MG63 (cell line): Measurements from ENCODE around the gene HRH3. TPM values are rescaled to one million over a fixed set of nuclear protein-coding genes. Genes with fewer than 3 reads are reported as not detected.
A peak's percentile ranks its signal among the peaks of the same experiment; 100 is the strongest.

Experiments used
- DNase-seq: peaks from one replicate; pipeline ENCODE4 v3.0.0-alpha.2; 2020
- H3K27me3 ChIP-seq: fragments of 250-450 bp; sonication (Bioruptor Pico); 2 replicates; pipeline ENCODE4 v1.5.1; 2020; ENCODE audit warnings: mild to moderate bottlenecking, moderate library complexity
- H3K36me3 ChIP-seq: fragments of 250-450 bp; sonication (Bioruptor Pico); 2 replicates; pipeline ENCODE4 v1.5.1; 2020; ENCODE audit warnings: mild to moderate bottlenecking, moderate library complexity
- H3K4me3 ChIP-seq: fragments of 250-450 bp; sonication (Bioruptor Pico); 2 replicates; pipeline ENCODE4 v1.5.1; 2020; ENCODE audit warnings: mild to moderate bottlenecking, moderate library complexity
- H3K9me3 ChIP-seq: fragments of 250-450 bp; sonication (Bioruptor Pico); 2 replicates; pipeline ENCODE4 v1.5.1; 2020; ENCODE audit warnings: mild to moderate bottlenecking, moderate library complexity
- total RNA-seq: library from RNA; depleted of rRNA; stranded (reverse); fragments of >200 nt; shearing (Covaris generic); gene quantifications from 2 replicates; pipeline ENCODE4 v1.2.3, GENCODE V29; 2014; ENCODE audit warnings: low replicate concordance

The HRH3 gene
- total RNA-seq, 1 experiment from 2014 or later: not detected

- H3K36me3 ChIP-seq: peaks cover 12% of the 10 kb centered on the region; the same call in 1 of the 2 replicates
- no peaks in the 10 kb centered on the region for H3K9me3 ChIP-seq
- peak within 1 kb of the TSS; percentile 81 for H3K4me3 ChIP-seq
- no peaks in the 10 kb centered on the region for H3K27me3 ChIP-seq
- DNase-seq: peak; percentile 96
Observed at GRCh38 chr20:62182469-62183425, 37.3 kb downstream of the HRH3 start, which contains the start of gene MTG2. TSS of gene MTG2 (plus strand) at chr20:62183028. CDS start at chr20:62193421, 10,393 bp downstream.

GRCh38 chr20:62181808-62182207, 38.3 kb downstream of the HRH3 start:
- no peak for DNase-seq
- Histone ChIP-seq H3K36me3 (peaks cover 12% of the 10 kb centered on the region; the same call in 1 of the 2 replicates), H3K9me3 (no peaks in the 10 kb centered on the region), H3K27me3 (no peaks in the 10 kb centered on the region), H3K4me3 (peak overlapping the region; percentile 81)

DNA sequence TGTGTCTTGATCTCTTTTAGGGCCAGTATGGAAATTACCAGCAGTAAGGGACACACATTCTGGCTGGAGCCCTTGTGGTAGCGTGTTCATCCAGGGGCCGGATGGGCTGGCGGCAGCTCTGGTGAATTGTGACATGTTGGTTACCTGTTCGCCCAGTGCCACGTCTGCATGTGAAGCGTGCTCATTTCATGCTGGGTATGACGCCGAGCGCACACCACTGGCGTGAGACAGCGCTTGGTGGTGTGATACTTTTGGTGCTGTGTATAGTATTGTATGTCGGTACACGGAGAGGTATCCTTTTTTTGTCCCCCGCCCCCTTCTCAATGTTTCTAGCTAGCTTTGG, 40.9 kb downstream of the HRH3 start:
- DNase-seq: no peak
- H3K36me3 ChIP-seq: peaks cover 21% of the 10 kb centered on the region
- H3K9me3 ChIP-seq: no peaks in the 10 kb centered on the region
- H3K27me3 ChIP-seq: no peaks in the 10 kb centered on the region
- H3K4me3 ChIP-seq: no peak overlapping the region

GRCh38 chr20:62178316-62179161, 41.5 kb downstream of the HRH3 start:
- DNase-seq: no peak
- H3K9me3 ChIP-seq: no peaks in the 10 kb centered on the region
- peaks cover 22% of the 10 kb centered on the region for H3K36me3 ChIP-seq
- H3K27me3 ChIP-seq: no peaks in the 10 kb centered on the region
- no peak overlapping the region for H3K4me3 ChIP-seq

DNA sequence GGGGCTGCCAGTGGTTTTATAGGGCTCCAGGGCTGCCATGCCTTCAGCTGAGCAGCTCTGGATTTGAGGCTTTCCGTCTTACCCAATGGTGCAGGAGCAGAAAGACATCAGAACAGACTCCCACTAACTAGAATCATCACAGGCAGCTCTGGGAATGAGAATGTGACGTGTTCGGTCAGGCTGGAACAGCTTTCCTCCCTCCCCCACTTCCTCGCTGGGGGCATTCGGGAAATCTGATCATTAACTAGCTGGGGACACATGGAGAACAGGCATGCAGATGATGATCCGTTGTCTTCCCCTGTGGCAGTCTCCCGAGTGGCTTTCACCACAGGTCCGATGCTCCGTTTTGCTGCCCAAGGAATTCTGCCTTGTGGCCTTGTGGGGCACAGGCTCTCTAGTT, 42.8 kb downstream of the HRH3 start:
- Histone ChIP-seq H3K4me3 (no peak overlapping the region), H3K27me3 (no peaks in the 10 kb centered on the region), H3K9me3 (no peaks in the 10 kb centered on the region), H3K36me3 (peaks cover 27% of the 10 kb centered on the region)
- no peak for DNase-seq

DNA sequence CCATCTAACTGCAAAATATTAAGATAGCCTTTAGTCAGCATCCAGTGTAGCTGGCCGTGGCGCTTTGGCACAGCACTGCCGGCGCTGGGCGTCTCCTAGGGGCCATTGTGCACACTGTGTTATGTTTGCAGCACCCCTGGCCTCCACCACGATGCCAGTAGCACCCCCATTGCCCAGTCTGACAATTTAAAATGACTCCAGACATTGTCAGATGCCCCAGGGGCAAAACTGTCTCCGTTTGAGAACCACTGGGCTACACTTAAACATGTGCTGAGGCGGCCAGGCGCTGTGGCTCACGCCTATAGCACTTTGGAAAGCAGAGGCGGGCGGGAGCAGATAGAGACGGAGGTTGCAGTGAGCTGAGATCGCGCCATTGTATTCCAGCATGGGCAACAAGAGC, 43.2 kb downstream of the HRH3 start:
- Histone ChIP-seq H3K27me3 (no peaks in the 10 kb centered on the region), H3K4me3 (no peak overlapping the region), H3K36me3 (peaks cover 26% of the 10 kb centered on the region), H3K9me3 (no peaks in the 10 kb centered on the region)
- no peak for DNase-seq

DNA sequence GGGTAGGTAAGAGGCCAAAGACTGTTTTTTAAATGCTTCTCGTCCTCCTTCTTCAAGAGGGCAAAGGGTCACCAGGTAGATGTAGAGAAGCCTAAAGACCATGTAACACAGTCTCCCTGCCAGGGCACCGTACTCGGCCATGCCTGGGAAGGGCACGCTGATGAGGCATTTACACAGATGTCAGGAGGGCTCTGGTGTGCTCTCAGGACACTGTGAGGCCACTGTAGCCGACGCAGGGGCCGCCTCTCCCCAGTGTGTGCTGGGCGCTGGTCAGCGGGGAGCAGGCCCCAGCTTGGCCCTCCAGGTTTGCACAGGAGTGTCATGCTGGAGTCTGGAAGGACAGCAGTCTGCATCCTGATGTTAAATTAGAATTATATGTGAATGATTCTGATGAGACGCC, 44.4 kb downstream of the HRH3 start:
- H3K4me3 ChIP-seq: no peak overlapping the region
- no peak for DNase-seq
- H3K36me3 ChIP-seq: peaks cover 28% of the 10 kb centered on the region
- H3K27me3 ChIP-seq: no peaks in the 10 kb centered on the region
- no peaks in the 10 kb centered on the region for H3K9me3 ChIP-seq

- no peak for DNase-seq
- no peak overlapping the region for H3K4me3 ChIP-seq
- H3K9me3 ChIP-seq: no peaks in the 10 kb centered on the region
- no peaks in the 10 kb centered on the region for H3K27me3 ChIP-seq
- H3K36me3 ChIP-seq: peaks cover 28% of the 10 kb centered on the region
Observed at GRCh38 chr20:62174870-62175624, 45.0 kb downstream of the HRH3 start.

GRCh38 chr20:62174021-62174804, 45.9 kb downstream of the HRH3 start:
- Histone ChIP-seq H3K9me3 (no peaks in the 10 kb centered on the region), H3K36me3 (peaks cover 28% of the 10 kb centered on the region), H3K27me3 (no peaks in the 10 kb centered on the region), H3K4me3 (no peak overlapping the region)
- DNase-seq: no peak

DNA sequence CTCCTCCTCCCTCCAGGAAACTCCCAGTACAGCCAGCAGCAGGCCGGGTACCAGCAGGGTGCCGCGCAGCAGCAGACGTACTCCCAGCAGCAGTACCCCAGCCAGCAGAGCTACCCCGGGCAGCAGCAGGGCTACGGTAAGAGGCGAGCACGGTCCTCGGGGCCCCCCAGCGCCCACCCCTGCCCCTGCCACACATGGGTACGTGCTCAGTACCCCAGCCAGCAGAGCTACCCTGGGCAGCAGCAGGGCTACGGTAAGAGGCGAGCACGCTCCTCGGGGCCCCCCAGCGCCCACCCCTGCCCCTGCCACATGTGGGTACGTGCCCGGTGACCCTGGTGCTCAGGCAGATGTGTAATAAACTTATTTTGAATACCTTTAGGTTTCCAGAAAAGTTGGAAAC, 47.4 kb downstream of the HRH3 start:
- Histone ChIP-seq H3K4me3 (no peak overlapping the region), H3K27me3 (no peaks in the 10 kb centered on the region), H3K9me3 (no peaks in the 10 kb centered on the region), H3K36me3 (peaks cover 33% of the 10 kb centered on the region)
- no peak for DNase-seq

DNA sequence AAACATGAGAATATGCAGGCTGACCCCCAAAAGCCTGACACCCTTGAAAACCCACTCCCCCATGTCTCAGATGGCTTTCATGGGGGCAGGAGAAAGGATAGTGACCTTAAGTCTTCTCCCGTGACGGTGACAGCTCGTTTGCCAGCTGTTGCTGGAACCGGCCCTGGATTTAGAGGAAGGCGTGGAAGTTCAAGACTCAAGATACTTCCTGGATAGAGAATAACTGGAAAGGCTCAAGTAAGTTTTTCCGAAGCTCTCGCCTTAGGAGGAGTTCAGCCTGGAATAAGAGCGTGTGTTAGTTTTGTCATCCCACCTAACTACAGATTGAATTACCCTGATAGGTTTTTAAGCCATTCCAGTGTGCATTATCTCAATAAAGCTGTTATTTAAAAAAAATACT, 48.8 kb downstream of the HRH3 start:
- no peak overlapping the region for H3K4me3 ChIP-seq
- H3K36me3 ChIP-seq: peaks cover 38% of the 10 kb centered on the region

DNA sequence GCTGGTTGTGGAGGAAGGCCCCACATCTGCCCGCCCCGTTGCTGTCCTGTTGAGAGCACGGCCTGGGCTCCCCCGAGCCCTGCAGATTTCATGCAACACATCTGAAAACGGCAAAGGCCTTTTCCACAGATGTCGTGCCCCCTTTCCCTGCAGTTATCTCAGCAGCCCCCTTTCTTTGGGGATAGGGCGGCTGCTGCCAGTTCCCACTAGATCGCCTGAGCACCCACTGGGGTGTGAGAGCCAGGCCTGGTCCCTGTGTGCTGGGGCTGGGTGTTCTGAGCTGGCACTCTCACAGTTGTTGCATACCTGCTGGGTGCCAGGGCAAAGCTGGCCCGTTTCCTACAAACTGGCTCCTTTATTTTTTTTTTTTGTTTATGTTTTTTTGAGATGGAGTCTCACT, 49.5 kb downstream of the HRH3 start:
- DNase-seq: no peak
- H3K27me3 ChIP-seq: no peaks in the 10 kb centered on the region
- no peaks in the 10 kb centered on the region for H3K9me3 ChIP-seq
- H3K36me3 ChIP-seq: peaks cover 41% of the 10 kb centered on the region
- no peak overlapping the region for H3K4me3 ChIP-seq

More for the DNA sequence above, 48.8 kb downstream of the HRH3 start:
- no peak for DNase-seq
- Histone ChIP-seq H3K9me3 (no peaks in the 10 kb centered on the region), H3K27me3 (no peaks in the 10 kb centered on the region)

DNA sequence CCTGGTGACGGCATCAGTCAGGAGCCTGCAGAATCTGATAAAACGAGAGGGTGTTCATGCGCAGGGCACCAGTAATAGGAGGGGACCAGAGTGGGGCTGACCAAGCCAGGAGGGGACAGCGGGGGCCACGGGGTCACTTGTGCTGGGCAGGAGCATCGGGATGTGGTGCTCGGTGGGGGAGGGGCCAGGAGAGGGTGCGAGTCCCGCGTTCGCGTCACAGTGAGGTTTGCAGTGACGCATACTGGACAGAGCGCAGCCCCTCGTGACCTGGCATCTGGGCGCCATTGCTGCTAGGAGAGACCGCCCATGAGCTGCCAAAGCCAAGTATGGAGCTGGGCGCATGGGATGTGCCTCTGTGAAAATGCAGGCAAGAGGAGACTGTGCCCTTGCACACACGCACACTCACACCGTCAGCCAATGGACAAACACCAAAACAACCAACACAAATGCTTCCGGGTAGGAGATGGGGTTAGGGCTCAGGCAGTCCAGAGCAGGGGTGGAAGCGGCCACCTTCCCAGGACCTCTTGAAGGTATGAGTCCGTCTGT, 51.1 kb downstream of the HRH3 start:
- Histone ChIP-seq H3K9me3 (no peaks in the 10 kb centered on the region), H3K27me3 (no peaks in the 10 kb centered on the region), H3K36me3 (peaks cover 42% of the 10 kb centered on the region), H3K4me3 (no peak overlapping the region)
- DNase-seq: no peak

- Histone ChIP-seq H3K27me3 (no peaks in the 10 kb centered on the region), H3K9me3 (no peaks in the 10 kb centered on the region), H3K4me3 (no peak overlapping the region), H3K36me3 (peaks cover 43% of the 10 kb centered on the region)
- no peak for DNase-seq
Observed at GRCh38 chr20:62168061-62168460, 52.0 kb downstream of the HRH3 start.

DNA sequence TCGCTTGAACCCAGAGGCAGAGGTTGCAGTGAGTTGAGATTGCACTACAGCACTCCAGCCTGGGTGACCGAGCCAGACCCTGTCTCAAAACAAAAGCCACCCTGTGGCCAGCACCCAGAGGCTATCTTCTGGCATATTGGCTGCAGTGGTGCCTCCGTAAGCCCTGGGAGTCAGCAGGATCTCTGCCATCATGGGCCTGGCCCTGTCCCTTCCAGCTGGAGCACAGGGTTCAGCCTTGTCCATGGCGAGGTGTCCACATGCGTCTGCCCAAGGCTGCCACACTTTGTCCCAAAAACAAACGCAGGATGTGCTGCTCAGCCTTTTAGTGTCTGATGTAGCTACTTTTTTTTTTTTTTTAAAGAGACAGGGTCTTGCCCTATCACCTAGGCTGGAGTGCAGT, 52.6 kb downstream of the HRH3 start:
- no peak overlapping the region for H3K4me3 ChIP-seq
- DNase-seq: no peak
- H3K9me3 ChIP-seq: no peaks in the 10 kb centered on the region
- H3K36me3 ChIP-seq: peaks cover 47% of the 10 kb centered on the region
- H3K27me3 ChIP-seq: no peaks in the 10 kb centered on the region
